HG03060 (cell line): ENCODE results near the gene ATF7IP2.
"Not testable (repeated sequence)": the region's sequence is repeated elsewhere in the genome, so short reads cannot be mapped to it uniquely, and the experiment has no call there.

Experiments
- ATAC-seq: cut with Tn5 transposase; IDR thresholded peaks from one replicate; pipeline ENCODE4 v1.9.1; 2021; ENCODE audit warnings: low read depth, moderate number of reproducible peaks; ENCODE audit not compliant: unreplicated experiment

ATF7IP2 gene, protein sequence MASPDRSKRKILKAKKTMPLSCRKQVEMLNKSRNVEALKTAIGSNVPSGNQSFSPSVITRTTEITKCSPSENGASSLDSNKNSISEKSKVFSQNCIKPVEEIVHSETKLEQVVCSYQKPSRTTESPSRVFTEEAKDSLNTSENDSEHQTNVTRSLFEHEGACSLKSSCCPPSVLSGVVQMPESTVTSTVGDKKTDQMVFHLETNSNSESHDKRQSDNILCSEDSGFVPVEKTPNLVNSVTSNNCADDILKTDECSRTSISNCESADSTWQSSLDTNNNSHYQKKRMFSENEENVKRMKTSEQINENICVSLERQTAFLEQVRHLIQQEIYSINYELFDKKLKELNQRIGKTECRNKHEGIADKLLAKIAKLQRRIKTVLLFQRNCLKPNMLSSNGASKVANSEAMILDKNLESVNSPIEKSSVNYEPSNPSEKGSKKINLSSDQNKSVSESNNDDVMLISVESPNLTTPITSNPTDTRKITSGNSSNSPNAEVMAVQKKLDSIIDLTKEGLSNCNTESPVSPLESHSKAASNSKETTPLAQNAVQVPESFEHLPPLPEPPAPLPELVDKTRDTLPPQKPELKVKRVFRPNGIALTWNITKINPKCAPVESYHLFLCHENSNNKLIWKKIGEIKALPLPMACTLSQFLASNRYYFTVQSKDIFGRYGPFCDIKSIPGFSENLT

DNA sequence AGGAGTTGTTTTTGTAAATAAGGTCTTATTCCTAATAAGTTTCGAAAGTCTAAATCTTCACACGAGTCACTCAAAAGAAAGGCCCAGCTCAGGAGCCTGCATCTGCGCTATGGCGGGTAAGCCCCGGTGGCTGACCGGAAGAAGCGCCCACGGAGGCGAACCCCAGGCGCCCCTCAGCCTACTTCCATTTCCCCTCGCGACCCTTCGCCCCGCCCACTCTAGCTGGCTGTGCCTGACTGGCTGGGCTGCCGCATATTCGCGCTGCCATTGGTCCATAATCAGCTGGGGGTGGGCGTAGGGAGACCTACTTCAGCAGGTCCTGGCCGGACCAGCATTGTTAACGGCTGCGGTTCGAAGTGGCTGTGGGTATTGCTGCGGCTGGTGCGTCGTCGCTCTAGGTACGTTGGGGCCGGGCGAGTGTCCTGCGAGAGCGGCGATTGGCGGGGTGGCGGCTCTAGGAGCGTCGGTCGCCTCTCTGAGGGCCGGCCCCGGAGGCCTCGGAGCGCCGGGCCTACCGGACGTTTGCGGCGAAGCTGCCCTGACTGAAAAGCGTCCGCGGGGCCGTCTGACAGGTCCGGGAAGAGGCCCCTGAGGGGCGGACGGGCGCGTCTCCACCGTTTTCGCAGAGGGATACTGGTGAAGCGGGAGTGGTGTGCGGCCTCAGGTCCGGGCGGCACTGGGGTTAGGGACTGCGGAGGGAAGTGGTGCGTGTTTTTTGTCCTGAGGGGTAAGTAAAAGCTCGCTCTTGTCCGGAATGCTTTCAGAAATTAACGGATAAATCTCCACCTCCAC lies at the start of gene ATF7IP2:
Gene ATF7IP2 (plus strand): TSS at position 337 of the 792 bp plus-strand sequence. CDS start 44,560 bp downstream, outside the sequence.
- ATAC-seq = peak; percentile 60

DNA sequence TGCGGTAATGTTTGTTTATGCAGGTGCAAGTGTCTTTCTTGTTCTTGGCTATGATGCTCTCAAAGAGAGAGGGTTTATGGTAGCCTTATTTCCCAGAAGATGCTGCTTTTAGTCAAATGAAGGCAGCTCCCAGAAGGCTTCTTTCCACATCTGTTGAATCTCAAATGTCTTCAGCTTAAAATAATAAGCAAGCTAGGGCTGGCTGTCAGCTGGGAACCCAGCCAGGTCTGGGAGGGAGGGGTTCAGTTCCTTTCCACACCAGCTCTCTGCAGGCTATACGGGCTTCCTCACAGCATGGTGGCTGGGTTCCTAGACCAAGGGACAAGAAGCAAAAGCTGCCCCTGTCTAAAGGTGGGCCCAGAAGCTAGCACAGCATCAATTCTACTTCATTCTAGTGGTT lies 47.4 kb upstream of the ATF7IP2 start:
- no peak for ATAC-seq

DNA sequence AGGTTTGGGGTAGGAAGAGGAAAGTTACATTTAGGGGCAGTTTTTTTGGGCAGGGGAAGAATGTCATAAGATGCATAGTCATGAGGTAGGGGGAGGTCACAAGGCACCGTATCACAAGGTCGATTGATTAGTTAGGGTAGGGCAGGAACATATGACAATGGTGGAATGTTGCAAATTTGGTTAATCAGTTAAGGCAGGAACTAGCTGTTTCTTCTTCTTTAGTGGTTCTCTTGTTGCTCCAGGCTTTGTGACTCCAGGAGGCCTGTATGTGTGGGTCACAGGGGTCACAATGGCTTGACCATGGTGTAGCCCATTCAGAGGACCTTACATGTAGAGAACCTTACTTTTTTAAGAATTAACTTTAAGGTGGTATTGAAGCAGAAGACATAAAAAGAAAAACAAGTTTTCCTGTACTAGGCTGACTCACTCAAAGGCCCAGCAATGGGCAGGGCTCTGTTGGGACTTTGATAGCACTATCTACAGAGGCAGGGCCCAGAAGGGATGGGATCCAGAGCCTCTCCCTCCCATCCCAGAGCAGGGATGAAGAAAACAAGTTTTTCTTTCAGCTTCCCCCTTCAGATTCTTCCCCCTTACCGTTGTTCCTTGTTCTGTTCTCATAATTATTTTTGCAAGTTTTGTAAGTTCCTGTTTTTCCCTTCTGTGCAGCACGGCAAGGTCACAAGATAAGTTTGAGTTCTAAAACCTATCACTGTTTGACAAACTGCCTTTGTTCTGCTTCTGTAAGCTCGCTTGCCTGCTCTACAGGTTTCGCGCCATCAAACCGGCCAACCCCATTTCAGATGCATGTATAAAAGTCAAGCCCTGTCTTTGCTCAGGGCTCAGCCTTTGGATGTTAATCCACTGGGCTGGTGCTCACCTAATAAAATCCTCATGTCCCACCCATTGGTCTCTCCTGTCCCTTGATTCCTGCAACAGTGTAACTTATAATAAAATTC lies 45.8 kb upstream of the ATF7IP2 start:
- no peak for ATAC-seq

DNA sequence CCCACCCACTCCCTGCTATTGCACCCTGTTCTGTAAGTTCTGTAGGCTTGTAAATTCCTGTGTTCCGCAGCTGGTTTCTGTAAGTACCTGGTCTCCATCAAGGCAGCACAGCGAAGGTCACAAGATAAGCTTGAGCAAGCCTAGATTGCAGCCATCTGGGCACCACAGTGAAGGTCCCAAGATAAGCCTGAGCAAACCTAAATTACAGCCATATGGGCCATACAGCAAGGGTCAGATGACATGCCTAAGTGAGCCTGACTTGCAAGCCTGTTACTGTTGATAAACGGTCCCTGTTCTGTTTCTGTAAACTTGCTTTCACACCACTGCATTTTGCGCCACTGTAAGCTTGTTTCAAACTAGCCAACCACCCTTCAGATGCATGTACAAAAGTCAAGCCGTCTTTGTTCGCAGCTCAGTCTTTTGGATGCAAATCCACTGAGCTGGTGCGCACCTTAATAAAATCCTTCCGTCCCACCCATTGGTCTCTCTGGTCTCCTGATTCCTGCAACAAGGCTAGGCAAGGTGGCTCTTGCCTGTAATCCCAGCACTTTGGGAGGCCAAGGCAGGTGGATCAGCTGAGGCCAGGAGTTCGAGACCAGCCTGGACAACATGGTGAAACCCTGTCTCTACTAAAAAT lies 42.6 kb upstream of the ATF7IP2 start:
- no peak for ATAC-seq

DNA sequence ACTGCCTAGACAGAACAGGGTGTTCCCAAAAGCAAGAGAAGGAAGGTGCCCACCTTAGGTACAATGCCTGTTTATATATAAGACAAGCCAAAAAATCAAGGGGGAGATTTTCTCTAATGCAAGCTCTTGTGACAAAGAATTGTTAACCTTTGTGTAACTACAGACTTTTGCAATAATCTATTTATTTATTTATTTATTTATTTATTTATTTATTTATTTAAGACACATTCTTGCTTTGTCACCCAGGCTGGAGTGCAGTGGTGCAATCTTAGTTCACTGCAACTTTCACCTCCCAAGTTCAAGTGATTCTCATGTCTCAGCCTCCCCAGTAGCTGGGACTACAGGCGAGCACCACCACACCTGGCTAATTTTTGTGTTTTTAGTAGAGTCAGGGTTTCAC lies 41.2 kb upstream of the ATF7IP2 start:
- ATAC-seq = not testable (repeated sequence)

DNA sequence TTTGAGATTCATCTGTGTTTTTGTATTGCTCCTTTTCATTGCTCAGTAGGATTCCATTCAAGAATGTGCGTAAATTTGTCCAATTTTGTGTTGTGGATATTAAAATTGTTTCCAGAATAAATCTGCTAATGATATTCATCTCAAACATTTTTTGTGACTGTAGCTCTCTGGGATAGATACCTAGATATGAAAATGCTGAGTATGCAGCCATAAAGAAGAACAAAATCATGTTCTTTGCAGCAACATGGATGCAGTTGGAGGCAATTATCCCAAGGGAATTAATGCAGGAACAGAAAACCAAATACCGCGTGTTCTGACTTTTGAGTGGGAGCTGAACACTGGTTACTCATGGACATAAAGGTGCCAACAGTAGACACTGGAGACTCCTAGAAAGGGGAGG lies 40.2 kb upstream of the ATF7IP2 start:
- ATAC-seq = no peak

DNA sequence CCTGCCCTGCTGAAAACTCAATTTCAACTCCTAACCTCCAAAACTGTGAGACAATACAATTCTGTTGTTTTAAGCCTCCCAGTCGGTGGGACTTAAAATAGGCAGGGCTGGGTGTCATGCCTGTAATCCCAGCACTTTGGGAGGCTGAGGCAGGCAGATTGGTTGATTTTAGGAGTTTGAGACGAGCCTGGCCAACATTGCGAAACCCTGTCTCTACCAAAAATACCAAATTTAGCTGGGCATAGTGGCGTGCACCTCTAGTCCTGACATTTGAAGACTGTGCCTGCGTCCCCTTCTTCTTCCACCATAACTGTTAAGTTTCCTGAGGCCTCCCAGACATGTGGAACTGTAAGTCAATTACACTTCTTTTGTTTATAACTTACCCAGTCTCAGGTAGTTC lies 36.0 kb upstream of the ATF7IP2 start:
- no peak for ATAC-seq

DNA sequence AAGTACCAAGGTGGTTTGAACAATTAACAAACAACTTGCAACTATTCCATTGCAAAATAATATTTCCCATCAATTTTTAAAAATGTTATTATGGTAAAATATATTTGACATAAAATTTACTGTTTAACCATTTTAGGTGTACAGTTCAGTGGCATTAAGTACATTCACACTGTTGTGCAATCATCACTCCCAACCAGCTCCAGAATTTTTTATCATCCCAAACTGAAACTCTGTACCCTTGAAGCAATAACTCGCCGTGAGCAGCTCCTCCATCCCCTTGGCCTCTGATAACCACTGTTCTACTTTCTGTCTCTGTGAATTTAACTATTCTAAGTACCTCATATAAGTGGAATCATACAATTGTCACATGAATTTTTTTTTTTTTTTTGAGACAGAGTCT lies 33.6 kb upstream of the ATF7IP2 start:
- ATAC-seq = no peak

DNA sequence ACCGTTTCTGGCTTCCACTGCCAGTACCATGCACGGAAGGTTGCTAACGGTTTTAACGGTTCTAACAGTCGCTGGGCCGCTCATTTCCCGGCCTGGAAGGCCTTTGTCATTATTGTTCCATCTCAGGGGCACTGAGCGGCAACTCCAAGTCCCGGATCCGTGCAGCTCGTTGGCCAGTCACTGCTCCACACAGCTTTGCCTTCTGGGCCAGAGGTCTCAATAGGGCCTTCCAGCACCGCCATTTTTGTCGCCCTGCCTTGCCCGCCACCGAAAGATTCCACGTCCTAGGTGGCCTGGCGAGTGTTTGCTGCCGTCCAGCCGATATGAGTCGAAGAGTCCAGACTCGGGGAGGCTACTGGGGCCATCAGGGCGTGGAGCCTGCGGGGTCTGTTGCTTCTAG lies 30.3 kb upstream of the ATF7IP2 start:
- no peak for ATAC-seq

DNA sequence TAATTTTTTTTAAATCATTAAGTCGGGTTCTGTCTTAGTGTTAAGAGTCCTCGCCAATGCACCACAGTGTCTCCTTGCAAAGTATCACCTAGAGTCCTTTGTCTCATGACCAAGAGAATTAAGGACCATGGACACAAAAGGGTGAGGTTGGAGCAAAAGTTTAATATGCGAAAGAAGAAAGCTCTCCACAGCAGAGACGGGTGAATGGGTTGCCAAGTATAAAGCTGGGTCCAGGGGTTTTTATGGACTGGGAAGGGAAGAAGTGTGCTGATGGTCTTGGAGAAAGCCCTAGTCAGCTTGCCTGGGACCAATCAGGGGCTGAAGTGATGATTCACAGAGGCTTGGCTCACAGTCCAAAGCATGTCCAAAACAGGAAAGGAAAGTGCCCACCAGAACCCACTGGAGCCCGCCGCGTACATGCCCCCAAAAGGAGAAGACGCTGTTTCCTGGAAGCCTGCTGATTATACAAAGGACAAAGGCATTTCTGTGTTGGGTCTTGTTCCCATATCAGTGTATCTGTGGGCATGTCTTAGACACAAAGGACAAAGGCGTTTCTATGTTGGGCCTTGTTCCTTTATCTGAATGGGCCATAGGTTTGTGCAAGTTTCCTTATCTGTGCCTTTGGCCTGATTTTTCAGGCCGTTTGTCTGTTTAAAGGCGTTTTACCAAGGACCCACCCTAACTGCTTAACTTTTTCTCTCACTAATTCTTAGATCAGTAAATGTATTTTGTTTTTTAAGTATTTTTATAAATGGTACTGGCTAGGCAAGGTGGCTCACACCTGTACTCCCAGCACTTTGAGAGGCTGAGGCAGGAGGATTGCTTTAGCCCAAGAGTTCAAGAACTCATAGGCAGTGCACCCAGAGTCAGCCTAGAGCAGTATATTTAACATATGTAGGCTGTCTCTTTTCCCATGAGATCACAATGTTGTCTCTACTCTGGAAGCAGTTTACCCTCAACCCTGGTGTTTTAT lies 28.7 kb upstream of the ATF7IP2 start:
- no peak for ATAC-seq

DNA sequence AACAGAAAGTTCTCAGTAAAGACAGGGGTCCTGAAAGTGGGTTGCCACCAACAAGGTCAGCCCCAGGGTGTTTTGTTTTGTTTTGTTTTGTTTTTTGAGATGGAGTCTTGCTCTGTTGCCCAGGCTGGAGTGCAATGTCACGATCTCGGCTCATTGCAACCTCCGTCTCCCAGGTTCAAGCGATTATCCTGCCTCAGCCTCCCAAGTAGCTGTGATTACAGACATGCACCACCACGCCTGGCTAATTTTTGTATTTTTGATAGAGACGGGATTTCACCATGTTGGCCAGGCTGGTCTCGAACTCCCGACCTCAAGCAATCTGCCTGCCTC lies 24.1 kb upstream of the ATF7IP2 start:
- ATAC-seq = not testable (repeated sequence)

DNA sequence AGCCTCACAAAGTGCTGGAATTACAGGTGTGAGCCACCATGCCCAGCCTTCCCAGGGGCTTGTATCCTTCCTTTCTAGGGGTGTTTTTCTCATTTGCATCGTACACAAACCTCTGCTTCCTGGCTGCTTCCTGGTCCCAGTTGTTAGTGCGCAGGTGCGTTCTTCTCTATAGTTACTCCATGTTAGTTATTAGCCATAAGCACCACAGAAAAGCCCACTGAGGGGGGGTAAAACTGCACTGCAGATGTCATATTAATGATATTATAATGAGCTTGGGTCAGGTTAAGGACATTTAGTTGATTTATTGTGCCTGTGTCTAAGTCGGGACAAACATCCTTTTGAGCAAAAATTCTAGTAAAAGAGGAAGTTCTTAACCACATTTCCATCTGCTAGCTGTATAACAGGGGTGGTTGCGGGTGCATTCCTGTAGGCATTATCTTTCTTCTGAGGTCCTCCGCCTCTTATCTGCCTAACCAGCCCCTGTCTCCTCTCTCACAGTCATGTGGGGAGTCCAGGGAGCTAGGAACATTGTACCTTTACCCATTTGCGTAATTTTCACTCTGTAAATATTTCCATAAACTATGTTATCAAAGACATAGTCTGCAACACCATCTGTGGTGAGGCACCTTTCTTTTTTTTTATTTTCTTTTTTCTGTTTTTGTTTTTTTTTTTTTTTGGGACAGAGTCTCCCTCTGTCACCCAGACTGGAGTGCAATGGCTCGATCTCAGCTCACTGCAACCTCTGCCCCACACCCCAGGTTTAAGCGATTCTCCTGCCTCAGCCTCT lies 23.6 kb upstream of the ATF7IP2 start:
- no peak for ATAC-seq

DNA sequence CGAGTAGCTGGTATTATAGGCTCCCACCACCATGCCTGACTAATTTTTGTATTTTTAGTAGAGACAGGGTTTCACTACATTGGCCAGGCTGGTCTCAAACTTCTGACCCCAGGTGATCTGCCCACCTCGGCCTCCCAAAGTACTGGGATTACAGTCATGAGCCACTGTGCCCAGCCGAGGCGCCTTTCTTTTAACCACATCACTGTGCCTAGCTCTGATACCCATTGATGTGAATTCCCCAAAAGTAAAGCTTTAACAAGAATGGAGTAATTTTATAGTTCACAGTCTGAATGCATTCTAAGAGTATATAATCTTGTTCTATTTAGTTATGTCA lies 23.0 kb upstream of the ATF7IP2 start:
- not testable (repeated sequence) for ATAC-seq

DNA sequence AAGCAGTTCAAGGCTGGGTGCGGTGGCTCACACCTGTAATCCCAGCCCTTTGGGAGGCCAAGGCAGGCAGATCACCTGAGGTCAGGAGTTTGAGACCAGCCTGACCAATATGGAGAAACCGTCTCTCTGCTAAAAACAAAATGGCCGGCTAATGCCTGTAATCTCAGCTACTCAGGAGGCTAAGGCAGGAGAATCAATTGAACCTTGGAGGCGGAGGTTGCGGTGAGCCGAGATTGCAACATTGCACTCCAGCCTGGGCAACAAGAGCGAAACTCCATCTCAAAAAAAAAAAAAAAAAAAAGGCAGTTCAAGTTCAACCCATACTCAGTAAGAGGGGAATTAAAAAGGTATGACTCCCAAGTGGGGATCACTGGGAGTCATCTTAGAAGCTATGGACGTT lies 19.2 kb upstream of the ATF7IP2 start:
- not testable (repeated sequence) for ATAC-seq

DNA sequence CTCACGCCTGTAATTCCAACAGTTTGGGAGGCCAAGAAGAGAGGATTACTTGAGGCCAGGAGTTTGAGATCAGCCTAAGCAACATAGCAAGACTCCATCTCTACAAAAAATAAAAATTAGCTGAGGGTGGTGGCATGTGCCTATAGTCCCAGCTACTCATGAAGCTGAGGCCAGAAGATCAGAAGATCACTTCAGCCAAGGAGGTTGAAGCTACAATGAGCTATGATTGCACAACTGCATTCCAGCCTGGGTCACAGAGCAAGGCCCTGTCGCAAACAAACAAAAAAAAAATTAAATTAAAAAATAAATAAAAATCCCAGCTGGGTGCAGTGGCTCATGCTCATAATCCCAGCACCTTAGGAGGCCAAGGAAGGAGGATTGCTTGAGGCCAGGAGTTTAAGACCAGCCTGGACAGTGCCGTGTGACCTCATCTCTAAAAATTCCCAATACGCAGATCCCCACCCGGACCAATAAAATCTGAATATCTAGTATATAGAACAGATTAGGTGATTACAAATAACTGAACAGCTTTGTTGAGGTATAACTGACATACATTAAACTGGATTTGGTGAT lies 18.2 kb upstream of the ATF7IP2 start:
- no peak for ATAC-seq

DNA sequence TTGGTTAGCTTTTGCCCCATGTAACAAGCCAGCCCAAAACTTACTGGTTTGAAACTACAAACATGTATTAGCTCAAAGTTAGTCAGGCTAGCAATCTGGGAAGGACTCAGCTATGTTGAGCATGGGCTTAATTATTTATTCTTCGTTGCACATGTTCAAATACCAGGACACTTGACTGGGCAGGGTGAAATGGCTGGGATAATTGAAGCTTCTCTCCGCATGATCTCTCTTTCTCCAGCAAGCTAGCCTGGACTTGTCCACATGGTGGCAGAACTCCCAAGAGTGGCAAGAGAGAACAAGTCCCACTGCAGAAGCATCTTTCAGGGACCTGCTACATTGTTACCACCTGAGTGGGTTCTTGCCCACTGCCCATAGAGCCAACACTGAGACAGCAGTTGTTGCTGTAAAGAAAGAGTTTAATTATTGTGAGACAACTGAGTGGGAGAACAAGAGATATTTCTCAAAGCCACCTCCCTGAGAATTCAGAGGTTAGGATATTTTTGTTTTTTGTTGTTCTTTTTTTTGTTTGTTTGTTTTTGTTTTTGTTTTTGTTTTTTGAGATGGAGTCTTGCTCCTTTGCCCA lies 16.8 kb upstream of the ATF7IP2 start:
- no peak for ATAC-seq

DNA sequence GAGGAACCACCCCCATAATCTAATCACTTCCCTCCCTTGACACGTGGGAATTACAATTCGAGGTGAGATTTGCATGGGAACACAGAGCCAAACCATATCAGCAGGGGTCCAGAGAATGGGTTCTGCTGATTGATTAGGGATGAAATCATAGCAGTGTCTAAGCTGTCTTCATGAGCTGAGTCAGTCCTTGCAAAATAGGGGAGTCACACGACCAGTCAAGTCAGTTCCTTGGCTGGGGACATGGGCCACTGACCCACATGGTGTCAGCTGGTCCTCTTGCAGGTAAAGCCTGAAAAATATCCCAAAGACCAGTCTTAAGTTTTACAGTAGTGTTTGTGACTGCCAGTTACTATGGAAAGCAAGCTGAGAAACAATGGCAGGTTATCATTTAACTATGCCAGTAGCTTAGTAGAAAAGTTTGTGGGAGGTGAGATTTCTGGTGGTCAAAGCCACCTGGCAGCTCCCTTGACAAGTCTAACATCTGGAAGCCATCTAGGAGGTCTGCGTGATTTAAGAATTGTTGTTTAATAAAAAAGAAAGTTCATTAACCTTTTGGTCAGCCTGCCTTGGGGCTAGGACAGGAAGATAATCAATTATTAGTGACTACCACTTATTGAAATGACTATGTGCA lies 15.7 kb upstream of the ATF7IP2 start:
- ATAC-seq = peak; percentile 71
